GM19025 (cell line): ENCODE data around the gene FAU.
A peak's percentile ranks its signal among the peaks of the same experiment; 100 is the strongest.

Source experiments
- ATAC-seq: cut with Tn5 transposase; IDR thresholded peaks from one replicate; pipeline ENCODE4 v1.9.1; 2021; ENCODE audit warnings: mild to moderate bottlenecking, low read depth, moderate library complexity; ENCODE audit not compliant: unreplicated experiment

The FAU gene

GRCh38 chr11:65109231-65110198 is 12.4 kb downstream of the FAU start:
- no peak for ATAC-seq

- no peak for ATAC-seq
Observed at GRCh38 chr11:65108469-65109123, 13.3 kb downstream of the FAU start.

GRCh38 chr11:65107751-65108468 is 14.0 kb downstream of the FAU start:
- ATAC-seq = no peak

GRCh38 chr11:65107078-65107477 is 14.9 kb downstream of the FAU start:
- no peak for ATAC-seq

GRCh38 chr11:65104628-65105027 is 17.3 kb downstream of the FAU start:
- no peak for ATAC-seq

GRCh38 chr11:65103476-65103875 is 18.5 kb downstream of the FAU start:
- no peak for ATAC-seq

GRCh38 chr11:65102142-65103095 is 19.5 kb downstream of the FAU start:
- ATAC-seq = no peak

- no peak for ATAC-seq
Observed at GRCh38 chr11:65100674-65101350, 21.1 kb downstream of the FAU start.

- no peak for ATAC-seq
Observed at GRCh38 chr11:65096926-65097325, 25.0 kb downstream of the FAU start.

- ATAC-seq = peak; percentile 78
Observed at GRCh38 chr11:65095974-65096806, 25.7 kb downstream of the FAU start, which contains the start of gene VPS51. Gene VPS51, plus strand, starts transcription at chr11:65096214. Its CDS starts 37 bp downstream, at chr11:65096251.

- ATAC-seq = no peak
Observed at GRCh38 chr11:65095427-65095826, 26.5 kb downstream of the FAU start.

GRCh38 chr11:65090628-65091027 is 31.3 kb downstream of the FAU start:
- ATAC-seq = no peak

GRCh38 chr11:65089621-65090020 is 32.3 kb downstream of the FAU start:
- ATAC-seq = no peak

GRCh38 chr11:65087827-65088226 is 34.1 kb downstream of the FAU start:
- no peak for ATAC-seq

GRCh38 chr11:65087216-65087615 is 34.7 kb downstream of the FAU start:
- ATAC-seq = no peak

- ATAC-seq = no peak
Observed at GRCh38 chr11:65086809-65087208, 35.1 kb downstream of the FAU start.

- no peak for ATAC-seq
Observed at GRCh38 chr11:65085446-65085845, 36.5 kb downstream of the FAU start.

- ATAC-seq = no peak
Observed at GRCh38 chr11:65084598-65085375, 37.1 kb downstream of the FAU start.
